ENCODE data around the gene DXO.
"Not testable (repeated sequence)": the region's sequence is repeated elsewhere in the genome, so short reads cannot be mapped to it uniquely, and the experiment has no call there.

Gene DXO

DNA sequence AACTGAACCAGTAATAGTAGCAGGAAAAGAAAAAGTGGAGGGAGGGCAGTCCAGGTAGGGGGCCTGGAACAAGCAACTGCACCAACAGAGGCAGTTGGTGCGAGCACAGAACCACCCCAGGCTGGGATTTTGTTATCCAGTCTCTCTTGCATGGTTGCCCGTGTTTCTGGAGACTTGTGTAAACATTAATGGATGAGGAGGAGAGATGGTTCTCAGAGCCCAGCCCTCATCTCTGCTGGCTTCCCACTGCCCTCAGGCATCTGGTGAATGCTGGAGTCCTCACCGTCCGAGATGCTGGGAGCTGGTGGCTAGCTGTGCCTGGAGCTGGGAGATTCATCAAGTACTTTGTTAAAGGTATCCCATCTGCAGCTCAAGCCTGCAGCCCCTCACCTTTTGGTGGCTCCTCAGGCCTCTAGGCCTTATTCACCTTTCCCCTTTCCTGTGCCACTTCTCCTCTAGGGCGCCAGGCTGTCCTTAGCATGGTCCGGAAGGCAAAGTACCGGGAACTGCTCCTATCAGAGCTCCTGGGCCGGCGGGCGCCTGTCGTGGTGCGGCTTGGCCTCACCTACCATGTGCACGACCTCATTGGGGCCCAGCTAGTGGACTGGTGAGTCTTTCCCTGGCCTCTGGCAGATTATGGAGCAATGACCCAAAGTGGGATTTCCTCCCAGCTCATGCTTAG is 8.4 kb upstream of the DXO start:
- DNase-seq (ENCODE audit: low spot score): not testable (repeated sequence)

DNA sequence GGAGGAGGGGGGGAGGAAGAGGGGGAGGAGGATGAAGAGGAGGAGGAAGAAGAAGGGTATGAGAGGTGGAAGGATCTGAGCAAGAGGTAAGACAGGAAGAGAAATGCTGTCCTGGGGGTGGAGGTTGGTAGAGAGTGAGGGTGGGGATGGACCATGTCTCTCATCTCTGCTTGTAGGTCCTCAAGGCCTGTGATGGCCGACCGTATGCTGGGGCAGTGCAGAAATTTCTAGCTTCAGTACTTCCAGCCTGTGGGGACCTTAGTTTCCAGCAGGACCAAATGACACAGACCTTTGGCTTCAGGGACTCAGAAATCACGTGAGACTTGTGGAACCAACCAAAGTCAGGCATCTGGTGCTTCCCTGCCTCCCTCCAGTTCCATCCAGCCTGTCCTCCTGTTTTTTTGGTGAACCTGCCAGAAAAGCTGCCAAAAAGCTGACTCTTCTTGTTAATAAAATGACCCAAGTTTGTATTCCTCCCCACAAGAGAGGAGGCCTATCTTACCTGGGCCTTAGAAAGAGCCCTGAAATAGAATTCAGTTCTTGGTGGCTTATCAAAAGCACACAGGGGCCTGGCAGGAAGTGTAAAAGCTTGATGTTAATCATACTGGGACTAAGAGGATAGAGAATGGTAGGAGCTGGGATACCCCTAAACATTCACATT is 7.4 kb upstream of the DXO start:
- no peak for DNase-seq (ENCODE audit: low spot score)

DNA sequence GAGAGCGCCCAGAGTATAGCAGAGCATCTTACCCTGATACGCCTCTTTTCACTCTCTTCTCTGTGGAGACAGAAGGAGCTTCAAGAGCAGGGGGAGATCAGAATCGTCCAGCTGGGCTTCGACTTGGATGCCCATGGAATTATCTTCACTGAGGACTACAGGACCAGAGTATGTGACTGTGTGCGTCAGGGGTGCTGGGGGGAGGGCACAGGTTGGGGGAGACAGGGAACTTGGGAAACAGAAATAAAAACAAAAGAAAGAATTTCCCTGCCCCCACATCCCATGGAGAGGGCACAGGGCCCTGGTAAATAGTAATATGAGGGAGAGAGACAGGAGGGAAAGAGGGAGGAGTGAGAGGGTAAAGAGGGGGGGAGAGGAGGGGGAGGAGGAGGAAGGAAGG is 6.9 kb upstream of the DXO start:
- DNase-seq (ENCODE audit: low spot score): no peak

DNA sequence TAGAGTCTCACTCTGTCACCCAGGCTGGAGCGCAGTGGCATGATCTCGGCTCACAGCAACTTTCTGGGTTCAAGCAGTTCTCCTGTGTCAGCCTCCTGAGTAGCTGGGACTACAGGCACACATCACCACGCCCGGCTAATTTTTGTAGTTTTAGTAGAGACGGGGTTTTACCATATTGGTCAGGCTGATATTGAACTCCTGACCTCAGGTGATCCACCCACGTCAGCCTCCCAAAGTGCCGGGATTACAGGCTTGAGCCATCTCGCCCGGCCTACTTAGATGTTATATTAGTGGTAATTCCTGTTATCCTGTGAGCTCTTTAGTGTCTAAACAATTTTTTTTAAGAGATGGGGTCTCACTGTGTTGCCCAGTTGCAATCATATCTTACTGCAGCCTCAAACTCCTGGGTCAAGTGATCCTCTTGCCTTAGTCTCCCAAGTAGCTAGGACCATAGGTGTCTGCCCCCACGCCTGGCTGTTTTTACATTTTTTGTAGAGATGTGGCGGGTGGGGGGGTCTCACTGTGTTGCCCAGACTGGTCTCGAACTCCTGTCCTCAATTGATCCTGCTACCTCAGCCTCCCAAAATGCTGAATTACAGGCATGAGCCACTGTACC is 6.0 kb upstream of the DXO start:
- no peak for DNase-seq (ENCODE audit: low spot score)

DNA sequence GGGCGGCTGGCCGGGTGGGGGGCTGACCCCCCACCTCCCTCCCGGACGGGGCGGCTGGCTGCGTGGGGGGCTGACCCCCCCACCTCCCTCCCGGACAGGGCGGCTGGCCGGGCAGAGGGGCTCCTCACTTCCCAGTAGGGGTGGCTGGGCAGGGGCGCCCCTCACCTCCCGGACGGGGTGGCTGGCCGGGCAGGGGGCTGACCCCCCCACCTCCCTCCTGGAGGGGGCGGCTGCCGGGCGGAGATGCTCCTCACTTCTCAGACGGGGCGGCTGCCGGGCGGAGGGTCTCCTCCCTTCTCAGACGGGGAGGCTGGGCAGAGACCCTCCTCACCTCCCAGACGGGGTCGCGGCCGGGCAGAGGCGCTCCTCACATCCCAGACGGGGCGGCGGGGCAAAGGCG is 4.1 kb upstream of the DXO start:
- DNase-seq (ENCODE audit: low spot score): not testable (repeated sequence)

DNA sequence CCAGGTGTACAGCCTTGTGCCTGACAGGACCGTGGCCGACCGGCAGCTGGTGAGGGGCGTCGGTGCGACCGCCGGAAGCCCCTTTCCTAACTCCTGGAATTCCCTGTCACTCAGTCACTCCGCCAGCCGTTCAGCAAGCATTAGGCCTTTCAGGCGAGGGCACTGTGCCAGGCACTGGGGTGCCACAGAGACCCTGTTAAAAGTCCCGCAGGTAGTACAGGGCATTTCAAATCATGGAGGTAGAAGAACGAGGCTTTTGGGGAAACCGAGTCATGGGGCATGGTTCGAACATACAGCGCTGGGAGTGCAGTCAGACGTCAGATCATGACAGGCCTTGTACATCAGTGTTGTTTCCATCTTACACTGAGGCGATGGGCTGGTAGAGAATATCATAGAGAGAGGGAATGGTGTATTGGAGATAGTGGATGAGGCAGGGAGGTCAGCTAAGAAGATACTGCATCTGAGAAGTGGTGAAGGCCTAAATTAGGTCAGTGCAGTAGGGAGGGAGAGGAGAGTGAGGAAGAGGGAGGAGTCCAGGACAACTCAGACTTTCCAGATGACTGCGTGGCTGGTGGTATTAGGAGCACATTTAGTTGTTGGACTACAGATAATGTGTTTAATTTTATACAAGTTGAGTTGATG is 892 bp upstream of the DXO start:
- no peak for DNase-seq (ENCODE audit: low spot score)

DNA sequence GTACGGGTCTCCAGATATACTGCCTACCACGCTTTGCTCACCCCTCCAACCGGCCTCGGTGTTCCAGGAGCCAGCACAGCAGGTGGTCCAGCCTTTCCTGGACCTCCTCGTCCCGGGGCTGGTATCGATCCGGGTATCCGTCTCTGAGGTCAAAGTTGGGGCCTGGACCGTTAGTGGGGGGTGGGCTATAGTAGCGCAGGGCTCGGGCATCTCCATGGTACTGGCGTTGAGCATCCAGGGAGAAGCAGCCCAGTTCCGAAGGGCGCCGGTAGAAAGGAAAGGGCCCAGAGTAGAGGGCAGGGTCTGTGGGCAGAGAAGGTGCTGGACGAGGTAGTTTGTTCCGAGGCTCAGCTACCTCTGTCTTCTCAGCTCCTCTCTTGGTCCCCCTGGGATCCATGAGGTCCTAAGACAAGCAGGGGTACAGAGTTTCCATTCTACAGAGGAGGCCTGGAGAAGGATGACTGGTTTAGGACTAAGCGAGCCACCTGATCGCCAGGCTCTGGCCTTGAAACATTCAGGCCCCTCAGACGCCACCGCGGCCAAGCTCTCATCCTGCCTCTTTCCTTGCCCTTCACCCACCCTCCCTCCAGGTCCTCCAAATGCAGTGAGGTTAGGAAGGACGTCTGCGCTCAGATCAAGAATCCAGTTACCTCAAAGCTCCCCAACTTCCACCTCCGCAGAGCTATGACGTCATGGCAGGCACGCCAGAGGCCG is 502 bp downstream of the DXO start:
- no peak for DNase-seq (ENCODE audit: low spot score)

DNA sequence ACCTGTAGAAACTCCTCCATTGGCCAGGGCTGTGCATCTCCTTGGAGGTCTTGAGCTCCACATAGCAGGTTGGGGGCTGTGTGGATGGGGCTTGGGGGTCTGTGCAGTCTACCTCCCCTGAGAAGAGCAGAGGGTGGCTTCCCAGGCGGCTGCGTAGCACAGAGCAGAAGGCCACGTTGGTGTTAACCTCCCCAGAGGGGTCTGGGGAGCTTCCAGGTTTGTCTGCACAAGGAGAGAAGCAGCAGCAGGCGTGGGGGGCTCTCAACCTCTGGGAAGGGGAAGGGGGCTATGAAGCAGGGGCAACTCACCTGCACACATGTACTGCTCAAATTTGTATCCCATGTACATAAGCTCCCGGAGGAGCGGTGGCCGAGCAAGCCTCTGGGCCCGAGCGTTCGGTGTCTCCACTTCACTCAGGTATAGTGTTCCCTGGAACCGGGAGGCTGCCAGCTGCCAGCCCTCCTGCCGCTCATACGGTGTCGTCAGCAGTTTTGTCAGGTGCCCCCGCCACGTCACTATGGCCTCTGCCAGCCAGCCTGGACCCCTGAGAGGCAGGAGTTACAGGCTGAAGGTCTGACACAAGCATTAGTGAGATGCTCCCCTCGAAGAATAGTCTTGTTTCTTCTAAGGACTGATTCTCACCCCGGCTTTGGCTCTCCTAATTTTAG is 1.2 kb downstream of the DXO start:
- no peak for DNase-seq (ENCODE audit: low spot score)

DNA sequence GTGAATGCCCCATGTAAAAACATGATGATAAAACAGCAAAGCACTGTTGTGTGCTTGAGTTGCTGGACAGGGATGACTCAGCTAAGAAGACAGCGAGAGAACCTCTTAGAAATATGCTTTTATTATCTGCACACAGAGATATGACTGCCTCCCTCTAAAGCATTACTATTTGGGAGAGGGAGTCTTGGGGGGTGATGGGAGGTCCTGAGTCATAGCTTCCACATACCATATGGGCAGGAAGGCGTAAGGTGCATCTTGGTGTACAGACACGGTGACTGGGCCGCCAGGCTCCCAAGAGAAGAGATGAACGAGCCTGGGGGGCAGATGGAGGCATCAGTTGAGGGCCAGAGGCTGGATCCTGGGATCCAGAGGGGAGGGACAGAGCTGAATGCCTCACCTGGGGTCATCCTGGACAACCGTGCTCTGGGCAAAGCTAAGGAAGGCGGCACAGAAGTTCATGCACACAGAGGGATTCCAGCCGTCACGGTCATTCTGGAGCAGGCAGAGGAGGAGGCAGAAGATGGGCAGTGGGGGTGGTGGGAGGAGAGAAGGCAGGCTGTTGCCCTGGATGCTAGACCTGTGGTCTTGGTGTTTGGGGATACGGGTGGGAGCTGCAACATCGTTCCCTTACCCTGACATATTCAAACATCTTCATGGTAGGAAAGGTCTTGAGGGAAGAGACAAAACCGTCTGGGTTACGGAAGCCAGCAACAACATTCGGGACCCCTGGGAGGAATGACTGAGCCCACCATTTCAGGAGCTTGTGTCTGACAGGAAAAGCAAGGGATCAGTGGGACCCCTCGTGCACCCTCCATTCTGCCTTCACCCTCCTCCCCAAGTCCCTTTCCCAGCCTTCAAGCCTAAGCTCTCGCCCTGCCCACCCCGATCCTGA is 2.0 kb downstream of the DXO start:
- no peak for DNase-seq (ENCODE audit: low spot score)

DNA sequence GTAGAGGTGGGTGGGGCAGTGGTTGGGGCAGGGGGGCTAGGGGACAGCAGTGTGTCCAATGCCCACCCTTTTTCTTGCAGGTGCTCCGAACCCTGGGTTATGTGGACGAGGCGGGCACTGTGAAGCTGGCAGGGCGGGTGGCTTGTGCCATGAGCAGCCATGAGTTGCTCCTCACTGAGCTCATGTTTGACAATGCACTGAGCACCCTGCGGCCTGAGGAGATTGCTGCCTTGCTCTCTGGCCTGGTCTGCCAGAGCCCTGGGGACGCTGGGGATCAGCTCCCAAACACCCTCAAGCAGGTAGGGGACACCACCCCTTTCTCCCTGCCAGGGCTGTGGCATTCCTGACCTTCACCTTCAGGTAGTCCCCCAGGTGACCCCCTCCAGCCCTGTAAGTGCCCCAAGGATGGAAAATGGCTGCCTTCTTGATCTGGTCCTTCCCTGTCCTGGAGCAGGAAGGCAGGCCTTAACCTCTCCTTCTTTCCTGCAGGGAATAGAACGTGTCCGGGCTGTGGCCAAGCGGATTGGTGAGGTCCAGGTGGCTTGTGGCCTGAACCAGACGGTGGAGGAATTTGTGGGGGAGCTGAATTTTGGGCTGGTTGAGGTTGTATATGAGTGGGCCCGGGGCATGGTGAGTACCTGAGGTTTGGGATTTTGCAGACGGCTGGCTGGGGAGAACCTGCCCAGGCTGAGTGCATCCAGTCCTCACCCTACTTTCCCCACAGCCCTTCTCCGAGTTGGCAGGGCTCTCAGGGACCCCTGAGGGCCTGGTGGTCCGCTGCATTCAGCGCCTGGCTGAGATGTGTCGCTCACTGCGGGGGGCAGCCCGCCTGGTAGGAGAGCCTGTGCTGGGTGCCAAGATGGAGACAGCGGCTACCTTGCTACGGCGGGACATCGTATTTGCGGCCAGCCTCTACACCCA is 2.9 kb downstream of the DXO start:
- DNase-seq (ENCODE audit: low spot score): no peak

DNA sequence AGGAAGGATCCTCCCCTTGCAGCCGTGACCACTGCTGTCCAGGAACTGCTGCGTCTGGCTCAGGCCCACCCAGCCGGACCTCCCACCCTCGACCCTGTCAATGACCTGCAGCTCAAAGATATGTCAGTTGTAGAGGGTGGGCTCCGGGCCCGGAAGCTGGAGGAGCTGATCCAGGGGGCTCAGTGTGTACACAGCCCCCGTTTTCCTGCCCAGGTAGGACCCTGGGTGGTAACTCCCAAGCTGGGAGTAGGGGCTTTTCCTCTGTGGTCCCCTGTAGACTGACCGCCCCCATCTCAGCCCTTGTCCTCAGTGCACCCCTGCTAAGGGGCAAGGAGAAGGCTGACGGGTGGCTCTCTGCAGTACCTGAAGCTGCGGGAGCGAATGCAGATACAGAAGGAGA is 3.6 kb downstream of the DXO start:
- DNase-seq (ENCODE audit: low spot score): no peak

DNA sequence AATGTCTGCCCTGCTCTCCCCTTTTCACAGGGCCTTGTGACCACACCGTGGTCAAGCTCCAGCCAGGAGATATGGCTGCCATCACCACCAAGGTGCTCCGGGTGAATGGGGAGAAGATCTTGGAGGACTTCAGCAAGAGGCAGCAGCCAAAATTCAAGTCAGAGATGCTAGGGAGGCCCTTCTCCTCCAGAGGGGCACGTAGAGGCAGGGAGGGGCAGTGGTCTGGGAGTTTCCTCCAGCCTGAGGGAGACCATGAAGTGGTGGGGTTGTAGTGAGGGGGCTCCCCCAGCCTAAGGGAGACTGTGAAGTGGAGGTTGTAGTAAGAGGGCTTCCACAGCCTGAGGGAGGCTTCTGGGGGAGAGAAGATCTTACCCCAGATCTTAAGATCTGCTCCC is 4.0 kb downstream of the DXO start:
- DNase-seq (ENCODE audit: low spot score): no peak

DNA sequence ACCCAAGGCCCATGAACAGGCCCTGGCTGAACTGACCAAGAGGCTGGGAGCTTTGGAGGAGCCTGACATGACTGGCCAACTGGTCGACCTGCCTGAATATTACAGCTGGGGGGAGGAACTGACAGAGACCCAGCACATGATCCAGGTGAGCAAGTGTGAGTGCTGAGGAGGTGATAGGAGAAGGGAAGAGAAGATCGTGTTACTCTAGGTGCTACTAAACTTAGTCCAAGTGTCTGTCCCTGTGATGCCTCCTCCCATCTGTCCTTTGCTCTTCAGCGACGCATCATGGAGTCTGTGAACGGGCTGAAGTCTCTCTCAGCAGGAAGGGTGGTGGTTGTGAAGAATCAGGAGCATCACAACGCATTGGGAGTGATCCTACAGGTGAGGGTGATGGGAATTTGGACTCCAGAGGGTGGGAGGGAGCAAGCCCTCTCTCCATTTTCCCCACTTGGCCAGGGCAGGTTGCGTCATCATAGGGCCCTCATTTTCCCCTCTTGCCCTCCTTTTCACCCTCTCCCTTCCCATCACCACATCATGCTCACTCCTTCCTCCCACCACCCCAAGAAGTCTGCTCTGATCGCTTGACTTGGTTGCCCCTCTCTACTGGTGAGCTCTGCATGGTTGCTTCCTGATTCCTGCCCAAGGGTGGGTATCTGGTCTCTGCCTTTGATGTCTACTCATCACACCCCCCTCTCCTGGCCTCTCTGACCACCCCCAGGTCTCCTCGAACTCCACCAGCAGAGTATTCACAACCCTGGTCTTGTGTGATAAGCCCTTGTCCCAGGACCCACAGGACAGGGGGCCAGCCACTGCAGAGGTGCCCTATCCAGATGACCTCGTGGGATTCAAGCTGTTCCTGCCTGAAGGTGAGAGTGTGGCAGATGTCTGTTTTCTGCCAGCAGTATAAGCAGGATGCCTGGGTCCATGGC is 4.7 kb downstream of the DXO start:
- no peak for DNase-seq (ENCODE audit: low spot score)

DNA sequence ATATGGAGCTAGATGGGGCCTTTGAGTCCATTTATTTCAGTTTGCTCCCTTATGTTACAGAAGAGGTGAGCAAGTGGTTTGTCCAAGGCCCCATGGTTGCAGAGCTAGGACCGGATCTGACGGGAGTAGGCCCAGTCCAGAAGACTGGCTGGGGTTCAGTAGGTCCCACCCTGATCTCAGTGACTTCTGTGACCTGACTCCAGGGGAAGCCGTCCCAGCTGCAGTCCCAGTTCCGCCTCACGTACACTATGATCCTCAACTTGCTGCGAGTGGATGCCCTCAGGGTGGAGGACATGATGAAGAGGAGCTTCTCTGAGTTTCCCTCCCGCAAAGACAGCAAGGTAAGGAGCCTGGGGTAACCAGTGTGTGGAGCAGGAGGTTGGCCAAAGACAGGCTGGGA is 5.4 kb downstream of the DXO start:
- DNase-seq (ENCODE audit: low spot score): no peak

DNA sequence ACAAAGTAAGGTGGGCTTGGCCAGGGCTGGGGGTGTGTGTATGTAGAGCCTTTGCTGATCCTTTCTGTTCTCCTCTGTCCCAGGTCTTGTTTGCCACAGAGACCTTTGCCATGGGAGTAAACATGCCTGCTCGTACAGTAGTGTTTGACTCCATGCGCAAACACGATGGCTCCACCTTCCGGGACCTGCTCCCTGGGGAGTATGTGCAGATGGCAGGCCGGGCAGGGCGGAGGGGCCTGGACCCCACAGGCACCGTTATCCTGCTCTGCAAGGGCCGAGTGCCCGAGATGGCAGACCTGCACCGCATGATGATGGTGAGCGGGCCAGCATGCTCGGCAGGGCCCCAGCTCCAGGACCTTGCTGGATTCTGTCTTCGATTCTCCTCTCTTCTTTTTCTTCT is 6.2 kb downstream of the DXO start:
- DNase-seq (ENCODE audit: low spot score): no peak

DNA sequence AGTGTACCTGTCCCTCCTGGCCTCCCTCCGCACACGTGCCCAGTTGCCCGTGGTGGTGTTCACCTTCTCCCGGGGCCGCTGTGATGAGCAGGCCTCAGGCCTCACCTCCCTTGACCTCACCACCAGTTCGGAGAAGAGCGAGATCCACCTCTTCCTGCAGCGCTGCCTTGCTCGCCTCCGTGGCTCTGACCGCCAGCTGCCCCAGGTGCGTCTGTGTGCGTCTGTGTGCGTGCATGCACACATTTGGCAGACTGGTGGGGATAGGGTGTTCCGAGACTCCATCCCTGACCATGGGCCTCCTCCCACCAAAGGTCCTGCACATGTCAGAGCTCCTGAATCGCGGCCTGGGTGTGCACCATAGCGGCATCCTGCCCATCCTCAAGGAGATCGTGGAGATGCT is 8.0 kb downstream of the DXO start:
- DNase-seq (ENCODE audit: low spot score): no peak

DNA sequence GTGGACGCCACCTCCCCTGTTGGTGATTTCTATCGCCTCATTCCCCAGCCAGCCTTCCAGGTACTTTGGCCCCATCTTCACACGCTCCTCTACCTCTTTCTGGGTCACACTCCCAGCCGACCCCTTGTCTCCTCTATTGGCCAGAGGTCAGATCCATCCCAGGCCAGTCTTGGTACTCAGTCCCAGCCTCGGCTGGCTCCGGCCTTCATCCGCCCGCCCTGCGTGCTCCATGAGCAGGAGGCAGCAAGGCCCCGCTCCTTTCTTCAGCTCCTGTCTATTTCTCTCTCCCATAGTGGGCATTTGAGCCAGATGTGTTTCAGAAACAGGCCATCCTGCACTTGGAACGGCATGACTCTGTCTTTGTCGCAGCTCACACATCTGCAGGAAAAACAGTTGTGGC is 10.3 kb downstream of the DXO start:
- no peak for DNase-seq (ENCODE audit: low spot score)
